Measurements from ENCODE around the gene SLC41A3.

The SLC41A3 gene

DNA sequence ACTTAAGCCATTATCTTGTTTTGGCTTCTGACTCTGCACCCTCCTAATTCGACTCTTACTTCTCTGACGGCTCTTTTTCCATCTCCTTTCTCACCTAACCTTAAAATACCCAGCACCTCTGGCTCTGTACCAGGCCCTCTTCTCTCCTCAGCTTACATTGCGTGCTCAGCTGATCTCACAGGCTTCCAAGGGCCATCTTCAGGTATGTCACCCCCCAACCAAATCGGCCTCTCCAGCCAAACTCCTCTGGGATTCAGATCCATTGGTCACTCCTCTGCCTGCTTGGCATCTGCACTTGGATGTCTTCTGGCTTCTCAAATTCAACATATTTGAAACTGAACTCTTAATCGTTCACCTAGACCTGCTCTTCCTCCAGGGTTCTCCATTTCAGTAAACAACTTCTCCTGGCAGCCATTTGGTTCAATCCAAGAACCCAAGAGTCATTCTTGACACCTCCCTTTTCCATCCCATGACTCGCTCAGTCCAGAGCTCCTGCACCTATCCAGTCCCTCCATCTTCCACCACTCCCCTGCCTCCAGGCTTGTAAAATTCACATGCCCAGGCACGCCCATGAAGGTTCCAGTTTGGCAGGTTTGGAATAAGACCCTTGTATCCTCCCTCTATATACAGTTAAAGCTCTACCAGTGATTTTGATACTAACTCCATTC is 35.2 kb upstream of the SLC41A3 start:
- no peak for DNase-seq

GRCh38 chr3:126118591-126118990 is 34.7 kb upstream of the SLC41A3 start:
- DNase-seq: no peak

GRCh38 chr3:126117786-126118185 is 33.9 kb upstream of the SLC41A3 start:
- no peak for DNase-seq

GRCh38 chr3:126117212-126117611 is 33.3 kb upstream of the SLC41A3 start:
- DNase-seq: no peak

- DNase-seq: no peak
These were observed 32.6 kb upstream of the SLC41A3 start for GRCh38 chr3:126116526-126116925.

- no peak for DNase-seq
These were observed 30.8 kb upstream of the SLC41A3 start for GRCh38 chr3:126114443-126115386.

DNA sequence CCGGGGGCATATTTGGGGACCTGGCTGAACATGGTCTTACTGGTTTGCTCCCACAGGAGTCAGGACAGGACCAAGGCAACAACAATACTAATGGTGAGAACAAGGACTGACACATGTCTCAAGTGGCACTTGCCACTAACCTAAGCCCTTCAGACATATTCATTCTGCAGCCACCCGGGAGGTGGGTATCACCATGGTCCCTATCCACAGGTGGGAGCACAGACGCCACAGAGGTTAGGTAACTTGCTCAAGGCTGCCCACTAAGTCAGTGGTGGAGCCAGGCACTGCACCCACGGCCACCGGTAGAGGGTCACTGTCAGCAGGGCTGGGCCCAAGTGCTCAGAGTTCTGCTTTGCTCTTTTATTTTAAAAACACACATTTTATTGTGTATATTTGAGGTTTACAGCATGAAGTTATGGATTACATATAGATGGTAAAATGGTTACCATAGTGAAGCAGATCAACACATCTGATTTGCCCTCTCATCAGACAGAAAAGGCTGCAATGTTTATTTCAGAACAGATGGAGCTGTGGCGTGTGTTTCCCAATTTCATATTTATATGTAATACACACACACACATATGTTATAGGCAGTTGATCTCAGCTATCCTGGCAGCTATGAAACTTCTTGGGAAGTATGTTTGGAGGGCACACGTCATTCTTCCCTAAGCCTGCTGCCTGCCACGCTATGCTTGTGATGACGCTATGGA is 30.0 kb upstream of the SLC41A3 start:
- DNase-seq: no peak

DNA sequence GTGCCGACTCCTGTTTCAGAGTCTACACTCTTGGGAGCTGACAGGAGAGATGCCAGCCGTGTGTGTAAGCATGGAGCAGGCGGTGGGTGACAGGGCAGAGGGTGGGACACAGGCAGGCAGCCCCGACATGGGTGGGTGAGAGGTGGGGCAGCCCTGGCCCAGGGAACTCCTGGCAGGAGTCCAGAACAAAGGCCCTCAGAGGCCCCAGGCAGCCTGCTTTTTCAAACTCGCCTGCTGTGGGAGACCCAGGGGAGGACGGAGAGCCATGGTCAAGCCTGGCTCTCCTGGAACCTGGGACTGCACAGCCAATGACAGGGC is 29.3 kb upstream of the SLC41A3 start:
- DNase-seq: no peak

DNA sequence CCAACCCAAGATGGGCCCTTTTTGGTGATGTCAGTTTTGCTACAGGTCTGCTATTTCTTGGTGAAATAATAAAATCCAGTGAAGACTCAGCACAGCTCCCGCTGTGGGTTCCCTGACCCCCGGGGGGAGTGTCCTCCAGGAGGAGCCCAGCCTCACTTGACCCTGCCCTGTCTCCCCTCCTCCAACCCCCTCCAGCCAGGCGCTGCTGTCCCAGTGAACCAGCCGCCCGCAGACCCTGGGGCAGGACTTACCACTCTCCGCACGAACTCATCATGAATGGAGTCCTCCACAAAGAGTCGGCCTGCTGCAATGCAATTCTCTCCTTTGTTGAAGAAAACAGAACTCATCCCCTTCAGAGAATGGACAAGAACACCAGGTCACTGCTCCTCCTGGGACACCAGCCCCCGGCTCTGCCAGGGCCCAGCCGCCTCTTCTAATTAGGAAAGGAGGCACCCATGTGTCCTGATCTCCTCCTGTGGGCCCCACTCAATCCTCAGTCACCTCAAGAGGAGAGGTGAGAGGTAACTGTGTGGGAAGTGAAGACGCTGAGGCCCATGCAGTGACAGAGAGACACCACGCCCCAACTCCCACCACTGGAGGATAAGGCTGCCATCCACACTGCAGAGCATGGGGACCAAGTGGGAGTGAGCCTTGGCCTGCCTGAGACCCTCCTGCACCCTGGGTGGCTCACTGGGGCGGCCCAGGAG is 28.8 kb upstream of the SLC41A3 start:
- no peak for DNase-seq

DNA sequence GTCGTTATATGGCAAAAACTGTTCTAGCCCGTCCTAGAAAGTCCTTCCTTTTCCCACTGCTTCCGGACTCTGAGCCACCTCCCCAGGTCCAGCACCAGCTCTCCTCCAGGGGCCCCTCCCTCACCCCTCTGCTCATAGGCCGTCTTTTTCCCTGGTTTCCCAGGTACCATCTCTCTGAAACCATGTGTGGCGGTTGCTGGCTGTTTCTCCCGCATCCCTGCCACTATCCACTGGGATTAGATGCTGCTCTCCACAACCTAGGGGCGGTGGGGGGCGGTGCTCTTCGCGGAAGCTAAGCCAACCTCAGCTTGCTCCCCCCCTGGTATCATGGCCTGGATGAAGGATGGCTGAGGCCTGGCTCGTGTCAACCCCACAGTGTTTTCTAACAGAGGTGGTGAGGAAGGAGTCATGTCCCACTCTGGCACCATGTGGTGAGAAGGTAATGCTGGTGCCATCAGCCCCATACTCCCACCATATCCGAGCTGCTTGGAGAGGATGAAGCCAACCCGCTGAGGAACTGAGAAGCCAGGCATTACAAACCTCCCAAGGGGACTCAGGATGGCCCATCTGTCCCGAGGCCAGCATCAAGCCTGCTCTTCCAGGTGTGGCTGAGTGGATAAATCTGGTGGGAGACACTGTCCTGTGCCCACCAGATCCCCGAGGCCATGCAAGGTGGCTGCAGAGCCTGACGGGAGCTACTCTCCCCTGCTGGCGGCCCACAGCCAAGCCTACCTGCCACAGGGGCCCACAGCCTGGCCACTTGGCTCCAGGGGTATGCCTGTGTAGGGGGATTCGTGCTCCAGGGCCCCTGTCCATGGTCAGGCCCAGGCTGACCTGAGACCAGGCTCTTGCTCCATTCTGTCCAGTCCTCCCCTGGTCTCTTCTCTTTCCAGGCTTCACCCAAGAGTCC is 27.9 kb upstream of the SLC41A3 start:
- no peak for DNase-seq

DNA sequence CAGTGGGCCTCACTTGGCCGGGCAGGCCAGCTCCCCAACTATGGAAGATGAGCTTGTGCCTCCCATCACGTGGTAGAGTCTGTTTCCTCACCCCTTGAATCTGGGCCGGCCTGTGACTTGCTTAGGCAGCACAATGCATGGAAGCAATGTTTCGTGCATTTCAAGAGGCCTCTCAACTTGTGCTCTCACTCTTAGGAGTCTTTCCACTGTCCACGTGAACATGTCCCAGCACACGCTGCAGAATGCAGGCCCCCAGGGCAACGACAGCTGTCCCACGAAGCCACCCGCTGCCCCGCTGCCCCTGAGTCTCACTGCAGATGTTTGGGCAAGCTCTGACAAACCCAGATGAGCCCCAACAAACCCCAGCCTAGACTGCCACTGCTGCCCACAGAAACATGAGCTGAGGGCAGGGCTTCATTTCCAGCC is 27.2 kb upstream of the SLC41A3 start:
- DNase-seq: no peak

- no peak for DNase-seq
These were observed 26.7 kb upstream of the SLC41A3 start for GRCh38 chr3:126110431-126111125.

DNA sequence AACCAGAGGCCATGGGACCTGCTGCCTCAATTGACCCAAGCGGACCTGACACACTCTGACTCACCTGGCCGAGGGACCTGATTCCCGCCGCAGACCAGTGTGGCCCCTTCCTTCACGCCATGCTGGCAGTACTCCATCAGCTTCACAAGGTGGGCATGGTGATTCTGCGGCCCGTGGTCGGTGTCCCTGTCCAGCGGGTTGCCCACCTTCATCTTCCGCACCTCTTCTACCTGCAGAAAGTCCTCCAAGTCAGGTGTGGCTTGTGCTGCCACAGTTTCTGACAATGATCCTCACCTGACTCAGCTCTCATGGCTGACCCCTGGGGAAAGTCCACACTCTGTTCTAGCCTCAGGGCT is 25.9 kb upstream of the SLC41A3 start:
- no peak for DNase-seq

DNA sequence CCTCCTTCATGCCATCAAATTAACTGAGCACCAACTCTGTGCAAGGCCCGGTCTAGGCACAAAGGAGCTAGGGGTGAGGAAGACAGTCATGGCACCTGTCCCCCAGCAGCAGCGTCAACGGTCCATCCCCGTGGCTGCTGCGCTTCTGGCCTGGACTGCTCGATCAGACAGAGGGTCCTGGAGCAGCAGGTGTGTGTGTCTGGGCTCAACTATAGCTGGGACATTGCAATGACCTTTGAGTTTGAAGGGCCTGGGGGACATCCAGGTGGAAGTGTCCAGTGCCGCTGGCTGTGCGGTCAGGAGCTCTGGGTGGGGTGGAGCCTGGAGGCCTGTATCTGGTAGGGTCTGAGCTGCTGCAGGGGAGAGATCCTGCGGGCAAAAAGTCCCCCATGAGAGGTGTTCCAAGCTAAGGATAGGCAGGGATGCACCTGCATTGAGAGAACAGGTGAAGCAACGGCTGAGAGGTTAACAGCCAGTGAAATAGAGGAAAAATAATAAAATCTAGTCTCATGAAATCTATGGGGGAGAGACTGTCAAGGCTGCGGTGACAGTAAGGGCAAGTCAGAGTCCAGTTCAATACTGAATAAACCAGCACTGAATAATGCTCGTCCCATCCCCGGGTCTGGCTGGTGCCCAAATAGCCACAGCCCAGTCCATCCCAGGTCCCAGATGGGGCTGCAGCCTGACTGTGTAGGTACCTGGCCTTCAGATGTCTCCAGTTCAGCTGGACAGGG is 25.4 kb upstream of the SLC41A3 start:
- no peak for DNase-seq

- no peak for DNase-seq
These were observed 24.7 kb upstream of the SLC41A3 start for GRCh38 chr3:126108676-126109050.

- no peak for DNase-seq
These were observed 24.2 kb upstream of the SLC41A3 start for GRCh38 chr3:126107957-126108675.

DNA sequence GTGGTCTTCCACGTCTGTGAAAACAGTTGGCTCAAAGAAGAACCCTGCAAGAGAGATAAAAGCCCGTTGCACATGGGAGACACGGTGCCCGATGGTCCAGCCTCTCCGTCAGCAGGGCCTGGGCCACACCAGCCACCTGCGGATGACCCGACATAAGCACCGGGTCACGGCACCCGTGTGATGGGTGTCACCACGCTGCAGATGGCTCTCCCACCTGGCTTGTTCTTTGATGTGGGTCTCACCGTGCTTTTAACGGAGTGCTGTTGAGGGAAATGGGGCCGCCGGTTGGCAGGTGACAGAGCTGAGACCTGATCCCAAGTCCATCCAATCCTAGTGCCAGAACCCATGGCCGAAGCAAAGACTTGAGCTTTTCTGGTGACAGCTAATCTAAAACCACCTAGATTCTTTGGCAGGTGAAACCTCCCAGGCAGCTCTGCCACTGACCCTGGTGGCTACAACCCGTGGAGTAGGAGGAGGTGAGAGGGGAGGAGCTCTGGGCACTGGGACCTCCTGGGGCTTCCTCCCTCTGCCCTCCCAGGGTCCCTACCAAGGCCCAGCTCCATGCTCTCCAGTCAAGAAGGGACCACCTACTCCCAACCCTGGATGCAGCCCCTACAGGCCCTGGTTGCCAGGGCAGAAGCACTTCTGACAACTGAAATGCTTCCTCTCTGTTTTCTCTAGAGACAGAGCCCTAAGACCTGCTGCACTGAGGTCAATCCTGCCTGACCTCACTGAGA is 23.4 kb upstream of the SLC41A3 start:
- DNase-seq: no peak

GRCh38 chr3:126106336-126107202 is 22.6 kb upstream of the SLC41A3 start:
- DNase-seq: no peak

Measured in NCI-H1930 (cell line).